ENCODE measurements around the gene HSBP1.

Gene HSBP1

DNA sequence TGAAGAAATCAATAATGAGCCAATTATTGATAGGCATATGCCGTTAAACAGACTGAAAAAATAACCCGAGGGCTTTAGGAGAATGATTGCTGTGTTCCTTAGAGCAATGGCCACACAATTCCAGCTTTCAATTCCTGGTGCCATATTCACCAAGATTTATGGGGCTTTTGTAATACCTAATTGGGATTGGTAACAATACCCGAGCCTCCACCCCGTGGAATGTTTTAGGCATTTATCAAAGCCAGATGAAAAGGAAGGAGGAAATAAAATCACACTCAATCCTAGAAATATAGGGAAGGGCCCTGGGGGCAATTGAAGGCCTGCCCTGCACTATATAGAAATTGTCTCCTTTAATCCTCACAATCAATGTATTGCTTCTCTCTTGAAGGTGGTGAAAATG, 49.0 kb downstream of the HSBP1 start:
- Mint-ChIP-seq H3K27ac (no peak overlapping the region), H3K9me3 (no peaks in the 10 kb centered on the region), H3K36me3 (ENCODE audit: low read depth) (no peaks in the 10 kb centered on the region)

DNA sequence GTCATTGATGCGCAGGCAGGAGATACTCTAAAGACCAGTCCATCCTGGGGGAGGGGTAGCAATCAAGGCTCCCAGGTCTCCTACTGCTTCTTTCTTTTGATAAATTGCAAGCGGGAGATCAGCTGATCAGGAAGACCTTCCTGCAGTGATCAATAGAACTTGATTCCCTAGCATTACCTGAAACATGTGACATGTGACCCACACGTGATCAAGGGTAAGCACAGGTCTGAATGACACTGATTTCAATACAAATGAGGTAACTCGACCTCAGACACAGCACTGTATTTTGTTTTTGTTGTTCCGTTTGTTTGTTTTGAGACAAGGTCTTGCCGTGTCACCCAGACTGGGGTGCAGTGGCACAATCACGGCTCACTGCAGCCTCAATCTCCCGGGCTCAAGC, 51.5 kb downstream of the HSBP1 start:
- H3K36me3 Mint-ChIP-seq (ENCODE audit: low read depth): no peaks in the 10 kb centered on the region
- no peak overlapping the region for H3K4me3 Mint-ChIP-seq
- no peaks in the 10 kb centered on the region for H3K9me3 Mint-ChIP-seq
- H3K27ac Mint-ChIP-seq: no peak overlapping the region
- H3K4me1 Mint-ChIP-seq: no peaks in the 10 kb centered on the region
- peaks cover 10% of the 10 kb centered on the region for H3K27me3 Mint-ChIP-seq (ENCODE audit: low read depth)
- TF ChIP-seq, protein P1, sequence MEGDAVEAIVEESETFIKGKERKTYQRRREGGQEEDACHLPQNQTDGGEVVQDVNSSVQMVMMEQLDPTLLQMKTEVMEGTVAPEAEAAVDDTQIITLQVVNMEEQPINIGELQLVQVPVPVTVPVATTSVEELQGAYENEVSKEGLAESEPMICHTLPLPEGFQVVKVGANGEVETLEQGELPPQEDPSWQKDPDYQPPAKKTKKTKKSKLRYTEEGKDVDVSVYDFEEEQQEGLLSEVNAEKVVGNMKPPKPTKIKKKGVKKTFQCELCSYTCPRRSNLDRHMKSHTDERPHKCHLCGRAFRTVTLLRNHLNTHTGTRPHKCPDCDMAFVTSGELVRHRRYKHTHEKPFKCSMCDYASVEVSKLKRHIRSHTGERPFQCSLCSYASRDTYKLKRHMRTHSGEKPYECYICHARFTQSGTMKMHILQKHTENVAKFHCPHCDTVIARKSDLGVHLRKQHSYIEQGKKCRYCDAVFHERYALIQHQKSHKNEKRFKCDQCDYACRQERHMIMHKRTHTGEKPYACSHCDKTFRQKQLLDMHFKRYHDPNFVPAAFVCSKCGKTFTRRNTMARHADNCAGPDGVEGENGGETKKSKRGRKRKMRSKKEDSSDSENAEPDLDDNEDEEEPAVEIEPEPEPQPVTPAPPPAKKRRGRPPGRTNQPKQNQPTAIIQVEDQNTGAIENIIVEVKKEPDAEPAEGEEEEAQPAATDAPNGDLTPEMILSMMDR (IDR thresholded peaks at IDR 0.05; ENCODE audit: unreplicated experiment in 3 of 3): no peak

More for the DNA sequence above, 49.0 kb downstream of the HSBP1 start:
- Mint-ChIP-seq H3K4me3 (no peak overlapping the region), H3K27me3 (ENCODE audit: low read depth) (peaks cover 10% of the 10 kb centered on the region), H3K4me1 (no peaks in the 10 kb centered on the region)
- TF ChIP-seq, protein P1 (IDR thresholded peaks at IDR 0.05; ENCODE audit: unreplicated experiment in 3 of 3): no peak

DNA sequence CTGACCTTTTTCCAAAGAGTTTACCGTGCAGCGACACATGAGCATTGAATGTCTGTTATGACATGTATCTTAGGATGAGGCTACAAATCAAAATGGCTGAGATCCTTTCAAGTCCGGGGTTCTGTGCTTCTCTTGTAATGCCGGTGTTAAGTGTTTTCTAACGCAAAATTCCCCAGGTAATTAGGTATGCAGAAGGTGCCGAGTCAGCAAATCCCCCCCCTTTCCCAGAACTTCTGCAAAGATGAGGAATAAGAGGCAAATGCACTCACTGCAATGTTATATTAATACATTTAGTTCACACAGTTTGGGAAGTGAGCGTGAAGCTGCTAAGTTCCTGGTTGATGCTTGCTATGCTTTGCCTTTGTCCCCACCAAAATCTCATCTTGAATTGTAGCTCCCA, 54.9 kb downstream of the HSBP1 start:
- Mint-ChIP-seq H3K4me3 (no peak overlapping the region), H3K36me3 (ENCODE audit: low read depth) (no peaks in the 10 kb centered on the region), H3K4me1 (no peaks in the 10 kb centered on the region), H3K27me3 (ENCODE audit: low read depth) (peaks cover 14% of the 10 kb centered on the region), H3K9me3 (peaks cover 3% of the 10 kb centered on the region), H3K27ac (no peak overlapping the region)
- TF ChIP-seq, protein P1 (IDR thresholded peaks at IDR 0.05; ENCODE audit: unreplicated experiment in 3 of 3): no peak

- Mint-ChIP-seq H3K4me1 (no peaks in the 10 kb centered on the region), H3K27me3 (ENCODE audit: low read depth) (peaks cover 13% of the 10 kb centered on the region), H3K9me3 (peaks cover 3% of the 10 kb centered on the region), H3K27ac (no peak overlapping the region), H3K36me3 (ENCODE audit: low read depth) (no peaks in the 10 kb centered on the region), H3K4me3 (no peak overlapping the region)
- TF ChIP-seq, protein P1 (IDR thresholded peaks at IDR 0.05; ENCODE audit: unreplicated experiment in 3 of 3): no peak
These were observed 55.9 kb downstream of the HSBP1 start for GRCh38 chr16:83863682-83864081.

Data from nephron (organoid).